Measurements from ENCODE around the gene SLC26A1. TPM values are rescaled to one million over a fixed set of nuclear protein-coding genes. Genes with fewer than 3 reads are reported as not detected.

Gene SLC26A1
- total RNA-seq, 4 donors from 2014 or later, result not detected

GRCh38 chr4:1004071-1004418, 10.8 kb upstream of the SLC26A1 start:
- Histone ChIP-seq H3K27ac (no peak overlapping the region), H3K9me3 (peaks cover 0 to 3% (median 0%) of the 10 kb centered on the region in 3 donors), H3K4me1 (peaks cover 9 to 28% (median 18%) of the 10 kb centered on the region in 3 donors), H3K36me3 (no peaks in the 10 kb centered on the region), H3K4me3 (no peak overlapping the region), H3K27me3 (peaks cover 23 to 97% (median 33%) of the 10 kb centered on the region in 4 donors)
- no peak for DNase-seq
- WGBS, 2 donors, result 79 to 80% methylated on average over 5 to 12 of the region's 13 CpGs
- TF ChIP-seq CTCF (IDR thresholded peaks at IDR 0.05) (no peak), POLR2A (IDR thresholded peaks at IDR 0.05) (no peak)
- intact Hi-C loops (cut with DNase I), result no loop called here

GRCh38 chr4:1003271-1004070, 10.3 kb upstream of the SLC26A1 start:
- peaks cover 4 to 23% (median 16%) of the 10 kb centered on the region in 3 donors for H3K4me1 ChIP-seq
- TF ChIP-seq CTCF (IDR thresholded peaks at IDR 0.05) (no peak), POLR2A (IDR thresholded peaks at IDR 0.05) (no peak)
- no peak overlapping the region for H3K27ac ChIP-seq
- DNase-seq, result no peak
- peak overlapping the region in 2 of 4 donors; percentile 7 to 49 for H3K4me3 ChIP-seq
- no peaks in the 10 kb centered on the region for H3K36me3 ChIP-seq
- H3K27me3 ChIP-seq, result peaks cover 23 to 97% (median 28%) of the 10 kb centered on the region in 4 donors
- H3K9me3 ChIP-seq, result peaks cover 0 to 3% (median 0%) of the 10 kb centered on the region in 3 donors
- 40 to 63% methylated on average over 5 to 6 of the region's 63 CpGs for WGBS, 2 donors
- intact Hi-C loops (cut with DNase I), result no loop called here

GRCh38 chr4:1002631-1003251, 9.5 kb upstream of the SLC26A1 start:
- no CpG with 5 or more reads among the region's 75 CpGs for WGBS, 2 donors
- peaks cover 26 to 97% (median 31%) of the 10 kb centered on the region in 4 donors for H3K27me3 ChIP-seq

GRCh38 chr4:1002131-1002630, 9.0 kb upstream of the SLC26A1 start:
- no CpG with 5 or more reads among the region's 54 CpGs for WGBS, 2 donors
- no peak for DNase-seq
- intact Hi-C loops (cut with DNase I), result no loop called here

More at GRCh38 chr4:1002631-1003251, 9.5 kb upstream of the SLC26A1 start:
- peak overlapping the region in 2 of 4 donors; percentile 7 to 49 for H3K4me3 ChIP-seq
- intact Hi-C loops (cut with DNase I), result no loop called here
- TF ChIP-seq POLR2A (IDR thresholded peaks at IDR 0.05), result no peak
- no peak for TF ChIP-seq CTCF (IDR thresholded peaks at IDR 0.05)
- peaks cover 8 to 30% (median 21%) of the 10 kb centered on the region in 3 donors for H3K4me1 ChIP-seq
- no peak for DNase-seq
- H3K9me3 ChIP-seq, result peaks cover 0 to 3% (median 0%) of the 10 kb centered on the region in 3 donors
- no peak overlapping the region for H3K27ac ChIP-seq
- H3K36me3 ChIP-seq, result no peaks in the 10 kb centered on the region

More at GRCh38 chr4:1002131-1002630, 9.0 kb upstream of the SLC26A1 start:
- Histone ChIP-seq H3K4me3 (peak overlapping the region in 2 of 4 donors; percentile 7 to 49), H3K27me3 (peaks cover 26 to 99% (median 33%) of the 10 kb centered on the region in 4 donors), H3K27ac (no peak overlapping the region), H3K36me3 (no peaks in the 10 kb centered on the region), H3K9me3 (peaks cover 0 to 3% (median 0%) of the 10 kb centered on the region in 3 donors), H3K4me1 (peaks cover 11 to 36% (median 26%) of the 10 kb centered on the region in 3 donors)
- TF ChIP-seq POLR2A (IDR thresholded peaks at IDR 0.05) (no peak), CTCF (IDR thresholded peaks at IDR 0.05) (no peak)
